Rectal smooth muscle tissue (tissue), 1 donor: Measurements from ENCODE around the gene STK17A.

Source experiments
- H3K27ac ChIP-seq: one replicate; pipeline ENCODE4 v1.7.0; 2013; ENCODE audit warnings: low read depth, low read length, inconsistent platforms
- H3K27me3 ChIP-seq: one replicate; pipeline ENCODE4 v1.7.0; 2013; ENCODE audit warnings: low read length; ENCODE audit not compliant: control insufficient read depth, insufficient read depth
- H3K36me3 ChIP-seq: one replicate; pipeline ENCODE4 v1.7.0; 2013; ENCODE audit warnings: low read length; ENCODE audit not compliant: control insufficient read depth, insufficient read depth
- H3K4me1 ChIP-seq: one replicate; pipeline ENCODE4 v1.7.0; 2013; ENCODE audit warnings: low read length; ENCODE audit not compliant: control insufficient read depth, insufficient read depth
- H3K4me3 ChIP-seq: one replicate; pipeline ENCODE4 v1.7.0; 2013; ENCODE audit warnings: low read length
- H3K9ac ChIP-seq: one replicate; pipeline ENCODE4 v1.7.0; 2013; ENCODE audit warnings: low read length

The STK17A gene

GRCh38 chr7:43553999-43554398 lies 28.9 kb upstream of the STK17A start:
- no peak overlapping the region for H3K9ac ChIP-seq
- H3K27ac ChIP-seq, result no peak overlapping the region
- H3K36me3 ChIP-seq, result no peaks in the 10 kb centered on the region
- no peak overlapping the region for H3K4me3 ChIP-seq
- no peaks in the 10 kb centered on the region for H3K4me1 ChIP-seq
- no peaks in the 10 kb centered on the region for H3K27me3 ChIP-seq

DNA sequence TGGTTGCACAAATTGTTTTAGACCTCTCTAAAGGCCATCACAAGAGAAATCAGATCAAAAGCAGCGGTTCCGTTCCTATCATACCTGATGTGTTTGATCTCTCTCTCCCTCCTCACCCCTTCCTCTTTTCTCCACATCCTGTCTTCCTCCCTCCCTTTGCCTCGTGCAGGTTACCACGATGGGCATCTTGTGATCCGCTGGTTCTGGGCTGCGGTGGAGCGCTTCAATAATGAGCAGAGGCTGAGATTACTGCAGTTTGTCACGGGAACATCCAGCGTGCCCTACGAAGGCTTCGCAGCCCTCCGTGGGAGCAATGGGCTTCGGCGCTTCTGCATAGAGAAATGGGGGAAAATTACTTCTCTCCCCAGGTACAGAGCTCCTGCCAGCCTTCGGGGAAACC lies 28.5 kb upstream of the STK17A start:
- H3K4me3 ChIP-seq, result no peak overlapping the region
- no peak overlapping the region for H3K27ac ChIP-seq

DNA sequence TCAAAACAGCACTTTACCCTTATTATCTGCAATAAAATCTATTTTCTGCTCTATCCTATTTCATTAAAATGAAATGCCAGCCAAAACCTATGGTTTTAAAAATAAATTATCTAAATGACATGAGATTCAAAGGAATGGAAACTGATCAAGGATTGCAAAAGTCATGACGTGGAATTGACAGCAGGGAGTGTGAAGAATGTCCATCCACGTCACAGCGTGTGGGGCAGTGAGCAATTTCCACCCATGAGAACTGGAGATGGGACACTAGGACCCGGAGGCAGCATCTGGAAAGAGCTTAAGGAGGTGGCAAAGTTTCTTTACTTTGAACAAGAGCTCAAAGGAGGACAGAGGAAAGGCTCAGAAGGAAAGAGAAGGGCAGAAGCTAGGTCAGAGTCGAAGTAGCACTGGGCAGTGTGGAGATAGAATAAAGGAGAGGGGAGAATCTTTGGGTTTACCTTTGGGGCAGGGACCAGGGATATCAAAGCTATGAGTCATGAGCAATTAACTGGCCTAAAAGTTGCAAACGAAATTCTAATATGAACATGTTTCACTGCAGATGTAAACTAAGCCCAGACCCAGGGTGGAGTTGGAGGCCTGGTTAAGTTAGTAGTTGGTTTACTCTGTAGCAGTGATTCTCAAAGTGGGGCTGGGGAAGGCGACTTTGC lies 24.9 kb upstream of the STK17A start:
- Histone ChIP-seq H3K36me3 (no peaks in the 10 kb centered on the region), H3K27ac (no peak overlapping the region), H3K4me1 (no peaks in the 10 kb centered on the region), H3K4me3 (no peak overlapping the region), H3K9ac (no peak overlapping the region), H3K27me3 (no peaks in the 10 kb centered on the region)

More for the DNA sequence above, 28.5 kb upstream of the STK17A start:
- H3K9ac ChIP-seq, result no peak overlapping the region
- no peaks in the 10 kb centered on the region for H3K36me3 ChIP-seq
- no peaks in the 10 kb centered on the region for H3K4me1 ChIP-seq
- H3K27me3 ChIP-seq, result no peaks in the 10 kb centered on the region

GRCh38 chr7:43559171-43559945 lies 23.6 kb upstream of the STK17A start:
- Histone ChIP-seq H3K9ac (no peak overlapping the region), H3K4me1 (no peaks in the 10 kb centered on the region), H3K27me3 (no peaks in the 10 kb centered on the region), H3K27ac (no peak overlapping the region), H3K36me3 (no peaks in the 10 kb centered on the region), H3K4me3 (no peak overlapping the region)

- Histone ChIP-seq H3K9ac (no peak overlapping the region), H3K36me3 (no peaks in the 10 kb centered on the region), H3K4me1 (no peaks in the 10 kb centered on the region), H3K27me3 (no peaks in the 10 kb centered on the region), H3K27ac (no peak overlapping the region), H3K4me3 (no peak overlapping the region)
Observed at GRCh38 chr7:43559946-43560335, 23.0 kb upstream of the STK17A start.

DNA sequence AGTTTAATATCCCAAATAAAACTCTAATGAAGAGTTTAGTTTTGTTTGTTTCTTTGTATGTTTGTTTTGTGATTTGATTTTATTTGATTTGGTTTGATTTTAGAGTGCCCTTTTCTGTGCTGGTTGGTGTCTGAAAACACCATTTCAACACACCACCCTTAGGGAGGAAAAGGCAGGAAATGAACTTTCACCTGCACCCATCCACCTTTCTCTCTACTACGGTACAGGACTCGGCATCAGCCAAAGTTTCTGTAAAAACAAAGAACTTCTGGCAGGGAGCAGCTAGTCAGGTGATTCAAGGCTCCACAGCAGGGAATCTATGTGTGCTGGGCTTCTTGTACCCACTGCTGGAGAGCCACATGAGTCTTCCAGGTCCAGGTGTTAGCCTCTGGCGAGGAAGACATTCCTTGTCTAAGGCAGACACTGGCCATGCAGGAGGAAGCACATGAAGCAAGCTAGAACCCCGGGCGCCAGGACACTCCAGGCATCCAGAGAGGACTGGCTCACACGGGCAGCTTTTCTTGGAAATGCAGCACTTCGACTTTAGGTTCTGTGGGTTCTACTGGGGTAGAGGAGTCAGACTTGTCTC lies 22.1 kb upstream of the STK17A start:
- Histone ChIP-seq H3K27me3 (no peaks in the 10 kb centered on the region), H3K27ac (no peak overlapping the region), H3K9ac (no peak overlapping the region), H3K36me3 (no peaks in the 10 kb centered on the region), H3K4me1 (no peaks in the 10 kb centered on the region), H3K4me3 (no peak overlapping the region)

GRCh38 chr7:43562383-43562782 lies 20.5 kb upstream of the STK17A start:
- no peaks in the 10 kb centered on the region for H3K4me1 ChIP-seq

GRCh38 chr7:43565786-43566185 lies 17.1 kb upstream of the STK17A start:
- H3K27ac ChIP-seq, result no peak overlapping the region
- no peak overlapping the region for H3K9ac ChIP-seq
- no peak overlapping the region for H3K4me3 ChIP-seq
- no peaks in the 10 kb centered on the region for H3K36me3 ChIP-seq
- H3K27me3 ChIP-seq, result no peaks in the 10 kb centered on the region
- no peaks in the 10 kb centered on the region for H3K4me1 ChIP-seq

More at GRCh38 chr7:43562383-43562782, 20.5 kb upstream of the STK17A start:
- Histone ChIP-seq H3K27me3 (no peaks in the 10 kb centered on the region), H3K36me3 (no peaks in the 10 kb centered on the region), H3K27ac (no peak overlapping the region), H3K9ac (no peak overlapping the region), H3K4me3 (no peak overlapping the region)

DNA sequence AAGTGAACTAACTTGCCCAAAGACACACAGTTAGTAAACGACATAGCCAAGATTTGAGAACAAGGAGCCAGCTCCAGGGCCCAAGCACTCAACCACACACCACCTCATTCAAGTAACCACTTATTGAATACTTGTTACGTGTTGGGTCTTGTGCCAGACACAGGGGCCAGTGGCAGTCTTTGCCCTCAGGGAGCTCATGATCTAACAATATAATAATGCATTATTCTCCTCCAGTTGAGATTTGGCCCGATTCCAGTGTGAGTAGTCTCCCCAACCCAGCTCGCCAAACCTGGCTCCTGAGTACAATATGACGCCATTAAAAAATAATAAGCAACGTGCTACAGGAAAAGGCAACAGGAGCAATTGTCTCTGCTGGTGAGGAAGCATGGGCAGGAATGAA lies 14.4 kb upstream of the STK17A start:
- no peaks in the 10 kb centered on the region for H3K27me3 ChIP-seq
- no peak overlapping the region for H3K4me3 ChIP-seq
- no peak overlapping the region for H3K27ac ChIP-seq
- no peak overlapping the region for H3K9ac ChIP-seq
- no peaks in the 10 kb centered on the region for H3K4me1 ChIP-seq
- no peaks in the 10 kb centered on the region for H3K36me3 ChIP-seq

- no peaks in the 10 kb centered on the region for H3K27me3 ChIP-seq
- no peaks in the 10 kb centered on the region for H3K4me1 ChIP-seq
- H3K4me3 ChIP-seq, result no peak overlapping the region
- no peaks in the 10 kb centered on the region for H3K36me3 ChIP-seq
- no peak overlapping the region for H3K27ac ChIP-seq
- H3K9ac ChIP-seq, result no peak overlapping the region
Observed at GRCh38 chr7:43569424-43569823, 13.5 kb upstream of the STK17A start.

DNA sequence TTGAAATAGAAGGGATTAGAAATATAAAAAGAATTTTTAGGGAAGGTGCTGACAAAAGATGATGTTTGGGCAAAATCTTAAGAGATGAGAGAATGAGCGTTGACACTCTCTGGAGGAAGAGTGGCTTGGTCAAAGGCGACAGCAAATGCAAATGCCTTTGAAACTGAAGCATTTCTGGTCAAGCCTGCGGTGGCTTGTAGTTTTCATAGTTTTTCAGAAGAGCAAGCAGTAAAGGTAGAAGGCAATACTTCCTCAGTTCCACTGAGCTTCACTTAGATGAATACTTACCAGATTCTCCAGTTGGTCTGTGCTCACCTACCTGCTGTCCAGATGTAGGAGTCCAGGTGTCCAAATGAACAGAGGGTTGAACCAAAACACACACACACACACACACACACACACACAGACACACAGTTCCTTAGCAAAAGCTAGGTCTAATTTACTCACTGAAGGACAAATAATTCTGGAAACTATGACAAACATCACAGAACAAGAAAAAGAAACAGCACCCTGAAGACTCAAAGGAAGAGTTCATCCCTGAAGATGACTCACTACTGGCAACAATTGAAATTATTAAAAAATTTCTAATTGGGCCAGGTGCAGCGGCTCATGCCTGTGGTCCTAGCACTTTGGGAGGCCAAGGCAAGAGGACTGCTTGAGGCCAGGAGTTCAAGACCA lies 12.1 kb upstream of the STK17A start:
- Histone ChIP-seq H3K9ac (no peak overlapping the region), H3K4me1 (no peaks in the 10 kb centered on the region), H3K27me3 (no peaks in the 10 kb centered on the region), H3K4me3 (no peak overlapping the region), H3K36me3 (no peaks in the 10 kb centered on the region), H3K27ac (no peak overlapping the region)

- H3K27ac ChIP-seq, result no peak overlapping the region
- no peaks in the 10 kb centered on the region for H3K27me3 ChIP-seq
- no peak overlapping the region for H3K9ac ChIP-seq
- H3K4me1 ChIP-seq, result no peaks in the 10 kb centered on the region
- H3K4me3 ChIP-seq, result no peak overlapping the region
- H3K36me3 ChIP-seq, result no peaks in the 10 kb centered on the region
Observed at GRCh38 chr7:43572516-43573049, 10.3 kb upstream of the STK17A start.
